NCI-H2196 treated with DMSO at 0.1 percent for 48 hours (cell line): ENCODE results near the gene FAM9B.
"Not testable (repeated sequence)": the region's sequence is repeated elsewhere in the genome, so short reads cannot be mapped to it uniquely, and the experiment has no call there.

ENCODE experiments used
- DNase-seq: peaks from one replicate; lab custom pipeline; 2025; ENCODE audit not compliant: unreplicated experiment; lab: John Stamatoyannopoulos, UW

The FAM9B gene

GRCh38 chrX:9033989-9034388 lies at the start of gene FAM9B:
Gene FAM9B, minus strand, starts transcription at chrX:9034127. Its CDS starts 1,141 bp downstream, at chrX:9032986.
- DNase-seq: no peak

DNA sequence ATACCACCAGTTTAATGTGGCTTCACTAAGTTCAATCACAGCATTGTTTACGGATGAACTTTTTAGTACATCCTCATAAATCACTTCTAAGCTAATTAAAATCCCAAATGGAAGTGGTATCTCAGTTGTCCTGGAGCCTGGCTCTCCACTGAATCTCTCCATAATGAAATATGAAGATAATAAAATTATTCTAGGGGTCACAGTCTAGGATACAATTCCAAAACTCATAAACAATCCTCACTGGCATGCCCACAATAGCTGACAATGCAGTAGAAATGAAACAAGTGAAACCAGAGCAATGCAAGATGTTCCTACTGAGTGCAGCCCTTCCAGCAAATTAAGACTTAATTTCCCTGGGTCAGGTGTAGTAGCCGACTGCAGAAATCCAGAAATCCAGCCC lies 47.3 kb upstream of the FAM9B start:
- DNase-seq: no peak

DNA sequence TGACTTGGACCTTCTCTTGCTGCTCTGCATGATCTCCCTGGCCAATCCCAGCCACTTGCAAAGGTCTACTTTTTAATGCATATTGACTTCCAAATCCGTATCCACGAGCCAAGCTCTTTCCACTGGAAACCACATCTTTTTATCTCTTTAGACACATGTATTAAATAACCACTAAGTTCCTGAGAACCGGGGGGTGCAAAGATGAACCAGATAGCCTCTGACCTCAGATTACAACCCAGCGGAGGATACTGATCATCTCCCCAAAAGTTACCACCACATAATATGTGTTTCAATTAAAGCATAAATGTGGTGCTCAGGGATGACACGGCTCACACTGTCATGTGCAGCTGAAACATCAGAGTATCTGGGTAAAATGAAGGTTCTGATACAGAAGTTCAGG lies 40.4 kb upstream of the FAM9B start:
- DNase-seq: no peak

DNA sequence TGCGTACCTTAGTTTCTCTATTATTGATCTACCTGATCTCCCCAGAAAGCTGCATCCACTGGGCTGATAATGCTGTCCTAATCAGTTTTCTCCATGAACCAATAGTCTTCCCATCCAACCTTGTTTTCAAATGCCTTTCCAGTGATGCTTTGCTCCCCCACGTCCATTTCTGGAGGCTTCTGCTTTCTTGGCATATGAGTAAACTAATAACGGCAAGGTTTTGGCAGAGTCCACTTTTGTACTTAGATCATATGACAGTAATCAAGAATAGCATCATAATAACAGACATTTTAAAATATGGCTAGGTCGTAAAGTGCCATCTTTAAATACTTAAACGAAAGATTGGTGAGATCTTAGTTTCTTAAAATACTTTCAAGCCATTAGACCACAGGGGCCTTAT lies 38.4 kb upstream of the FAM9B start:
- DNase-seq: no peak

- no peak for DNase-seq
These were observed 37.2 kb upstream of the FAM9B start for GRCh38 chrX:9071031-9071650.

GRCh38 chrX:9069573-9069972 lies 35.6 kb upstream of the FAM9B start:
- no peak for DNase-seq

GRCh38 chrX:9064694-9065093 lies 30.8 kb upstream of the FAM9B start:
- DNase-seq: no peak

- no peak for DNase-seq
These were observed 28.7 kb upstream of the FAM9B start for GRCh38 chrX:9062641-9063040.

GRCh38 chrX:9055354-9055753 lies 21.4 kb upstream of the FAM9B start:
- no peak for DNase-seq

- no peak for DNase-seq
These were observed 18.2 kb upstream of the FAM9B start for GRCh38 chrX:9052081-9052480.

DNA sequence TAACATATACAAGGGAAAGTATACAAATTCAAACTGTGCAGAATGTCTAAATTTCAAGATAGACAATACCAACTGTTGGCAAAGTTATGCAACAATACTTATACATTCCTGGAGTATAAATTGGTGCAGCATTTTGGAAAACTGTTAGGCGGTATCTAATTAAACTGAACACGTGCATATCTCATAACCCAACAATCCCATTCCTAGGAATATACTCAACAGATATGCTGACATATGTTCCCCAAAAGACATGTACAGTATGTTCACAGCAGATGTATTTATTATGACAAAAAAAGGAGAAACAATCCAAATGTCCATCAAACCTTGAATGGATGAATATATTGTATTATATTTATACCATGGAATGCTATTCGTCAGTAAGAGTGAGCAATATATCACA lies 16.4 kb upstream of the FAM9B start:
- no peak for DNase-seq

- no peak for DNase-seq
These were observed 14.9 kb upstream of the FAM9B start for GRCh38 chrX:9048801-9049200.

- no peak for DNase-seq
These were observed 4.3 kb upstream of the FAM9B start for GRCh38 chrX:9038244-9038643.

GRCh38 chrX:9037296-9037695 lies 3.4 kb upstream of the FAM9B start:
- no peak for DNase-seq

DNA sequence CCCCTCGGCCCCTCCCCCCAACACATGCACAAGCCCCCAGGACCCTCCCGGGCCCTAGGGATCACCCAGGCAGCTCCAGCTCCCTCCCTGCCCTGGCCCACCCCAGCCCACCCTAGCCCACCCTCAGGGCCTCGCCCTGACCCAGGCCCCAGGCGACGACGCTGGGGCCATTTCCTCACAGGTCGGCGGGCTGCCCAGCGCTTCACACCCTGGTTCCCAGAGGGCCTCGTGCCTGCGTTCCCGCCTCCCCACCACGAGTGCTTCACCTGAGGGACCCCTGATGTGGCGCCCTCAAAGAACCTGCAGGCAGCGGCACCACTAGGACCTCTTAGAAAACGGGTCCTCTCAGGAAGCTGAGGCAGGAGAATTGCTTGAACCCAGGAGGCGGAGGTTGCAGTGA lies 341 bp downstream of the FAM9B start:
- no peak for DNase-seq

DNA sequence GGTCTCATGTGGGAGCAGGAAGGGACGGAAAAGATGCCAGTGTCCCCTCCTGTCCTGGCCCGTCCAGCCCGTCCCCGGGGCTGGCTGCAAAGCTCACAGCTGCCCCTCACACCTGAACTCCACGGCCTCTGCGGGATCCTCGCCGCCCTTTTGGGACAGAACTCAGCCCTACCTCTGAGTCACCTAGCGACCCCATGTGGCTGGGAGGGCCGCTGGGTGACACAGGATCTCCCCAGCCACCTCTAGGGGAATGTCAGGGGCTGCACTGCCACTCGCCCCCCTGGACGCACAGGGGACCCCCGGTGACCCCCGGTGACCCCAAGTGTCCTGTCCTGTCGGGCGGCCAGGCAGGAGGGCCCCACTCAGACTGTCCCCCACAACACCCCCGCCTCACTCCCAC lies 748 bp downstream of the FAM9B start:
- no peak for DNase-seq

GRCh38 chrX:9023293-9023692 lies 10.6 kb downstream of the FAM9B start:
- DNase-seq: no peak

DNA sequence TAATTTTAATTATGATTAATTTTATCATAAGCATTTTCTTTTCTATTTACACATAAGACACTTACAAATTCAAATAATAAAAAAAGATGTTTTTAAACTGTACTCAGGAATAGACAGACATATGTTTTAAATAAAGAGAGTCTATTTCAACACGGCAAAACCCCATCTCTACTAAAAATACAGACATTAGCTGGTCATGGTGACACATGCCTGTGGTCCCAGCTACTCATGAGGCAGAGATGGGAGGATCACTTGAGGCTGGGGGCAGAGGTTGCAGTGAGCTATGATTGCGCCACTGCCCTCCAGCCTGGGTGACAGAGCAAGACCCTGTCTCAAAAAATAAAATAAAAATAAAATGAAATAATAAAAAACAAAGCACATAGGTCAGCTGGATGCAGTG lies 14.8 kb downstream of the FAM9B start:
- no peak for DNase-seq

DNA sequence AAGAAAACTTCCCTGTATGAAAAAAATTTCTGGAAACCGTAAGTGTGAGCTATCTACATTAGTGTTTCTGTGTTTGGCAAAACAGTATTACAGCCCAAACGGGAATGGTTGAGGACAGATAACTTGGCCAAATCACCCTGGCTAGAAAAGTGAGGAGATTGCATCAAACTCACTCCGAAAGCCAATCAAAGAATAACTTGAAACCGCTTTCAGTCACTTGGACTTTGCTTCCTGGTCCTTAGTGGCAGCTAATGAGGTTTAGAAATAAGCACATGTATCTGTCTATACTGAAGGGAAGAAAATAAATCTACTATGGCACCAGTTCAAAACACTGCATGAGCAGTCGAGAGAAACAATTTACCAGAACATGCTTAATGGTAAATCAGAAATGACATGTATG lies 15.6 kb downstream of the FAM9B start:
- DNase-seq: not testable (repeated sequence)

GRCh38 chrX:9003041-9003440 lies 30.9 kb downstream of the FAM9B start:
- DNase-seq: no peak

DNA sequence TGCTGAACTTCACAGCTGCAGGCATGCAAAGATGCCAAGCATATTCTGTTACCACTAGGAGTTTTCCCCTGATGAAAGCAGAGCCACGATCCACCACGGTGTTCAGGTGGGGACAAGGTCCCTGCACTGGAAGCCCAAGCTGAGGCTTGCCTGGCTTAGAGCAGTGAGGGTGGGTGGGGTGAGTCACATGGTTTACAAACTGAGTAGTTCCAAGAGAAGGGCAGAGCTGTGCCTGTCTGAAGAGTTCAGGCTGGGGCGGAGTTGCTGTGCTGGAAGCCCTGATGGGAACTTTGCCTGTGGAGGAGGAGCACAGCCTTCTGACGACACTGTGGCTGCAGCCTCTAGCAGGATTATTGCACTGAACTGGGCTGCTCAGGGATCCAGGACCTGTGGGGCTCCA lies 45.5 kb downstream of the FAM9B start:
- no peak for DNase-seq

DNA sequence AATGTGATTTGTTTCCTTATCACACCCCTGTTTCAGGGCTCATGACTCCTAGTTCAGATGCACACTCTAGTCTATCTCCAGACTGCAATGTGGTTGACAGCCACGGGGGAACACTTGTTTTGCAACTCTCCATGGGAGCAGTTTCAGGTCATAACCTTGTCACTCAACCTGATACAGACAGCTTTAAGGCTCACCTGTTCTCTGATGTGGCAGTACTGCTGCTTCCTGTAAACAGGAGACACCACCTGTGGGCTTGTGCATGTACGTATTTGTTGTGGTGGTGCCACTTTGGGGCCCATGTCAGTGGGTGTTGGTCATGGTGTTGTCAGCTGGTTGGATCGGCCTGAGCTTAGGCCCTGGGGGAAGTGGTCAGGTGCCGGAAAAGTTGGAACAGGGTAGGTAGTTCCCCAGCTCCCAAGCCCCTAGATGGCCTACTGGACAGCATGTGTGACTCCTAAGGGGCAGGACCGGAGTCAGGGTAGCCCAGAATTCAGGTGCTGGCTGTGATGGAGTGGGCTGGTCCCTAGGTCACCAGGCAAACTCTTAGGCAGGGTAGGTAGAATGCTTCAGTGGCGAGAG lies 46.2 kb downstream of the FAM9B start:
- no peak for DNase-seq

- DNase-seq: no peak
These were observed 49.7 kb downstream of the FAM9B start for GRCh38 chrX:8984231-8984630.
